Retinal pigment epithelial cell (primary cell): Measurements from ENCODE around the gene MACC1.

Source experiments
- DNase-seq: peaks from one replicate; pipeline ENCODE4 v3.0.0-alpha.2; 2010; ENCODE audit warnings: low read depth
- H3K4me3 ChIP-seq: 2 replicates; pipeline ENCODE4 v1.5.1; 2011; ENCODE audit warnings: mild to moderate bottlenecking, low read length, control low read depth, moderate library complexity
- CTCF ChIP-seq: conservative IDR thresholded peaks from 2 replicates; pipeline ENCODE4 v1.5.1; 2011; ENCODE audit warnings: low read depth, low read length, control low read depth, inconsistent platforms

Gene MACC1

GRCh38 chr7:20144801-20145200 is 72.4 kb downstream of the MACC1 start:
- no peak for DNase-seq
- no peak for TF ChIP-seq CTCF
- no peak overlapping the region for H3K4me3 ChIP-seq

- no peak for TF ChIP-seq CTCF
- H3K4me3 ChIP-seq: no peak overlapping the region
- no peak for DNase-seq
Measured at GRCh38 chr7:20141666-20142065, 75.5 kb downstream of the MACC1 start.

DNA sequence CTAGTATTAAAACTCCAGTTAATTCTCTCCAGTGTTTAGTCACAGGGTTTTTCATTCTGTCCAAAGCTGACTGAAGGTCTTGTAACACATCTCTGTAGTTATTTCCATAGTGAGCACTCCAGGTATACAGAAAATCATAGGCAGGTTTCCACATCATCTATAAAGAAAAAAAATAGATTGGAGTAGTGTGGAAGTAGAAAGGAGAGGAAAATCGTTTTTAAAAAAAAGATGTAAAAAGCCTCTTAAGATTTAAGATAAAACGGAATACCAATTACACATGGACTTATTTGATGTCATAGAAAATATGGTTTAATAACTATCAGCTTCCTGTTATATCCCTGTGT is 76.2 kb downstream of the MACC1 start:
- no peak for TF ChIP-seq CTCF
- H3K4me3 ChIP-seq: no peak overlapping the region
- DNase-seq: no peak

DNA sequence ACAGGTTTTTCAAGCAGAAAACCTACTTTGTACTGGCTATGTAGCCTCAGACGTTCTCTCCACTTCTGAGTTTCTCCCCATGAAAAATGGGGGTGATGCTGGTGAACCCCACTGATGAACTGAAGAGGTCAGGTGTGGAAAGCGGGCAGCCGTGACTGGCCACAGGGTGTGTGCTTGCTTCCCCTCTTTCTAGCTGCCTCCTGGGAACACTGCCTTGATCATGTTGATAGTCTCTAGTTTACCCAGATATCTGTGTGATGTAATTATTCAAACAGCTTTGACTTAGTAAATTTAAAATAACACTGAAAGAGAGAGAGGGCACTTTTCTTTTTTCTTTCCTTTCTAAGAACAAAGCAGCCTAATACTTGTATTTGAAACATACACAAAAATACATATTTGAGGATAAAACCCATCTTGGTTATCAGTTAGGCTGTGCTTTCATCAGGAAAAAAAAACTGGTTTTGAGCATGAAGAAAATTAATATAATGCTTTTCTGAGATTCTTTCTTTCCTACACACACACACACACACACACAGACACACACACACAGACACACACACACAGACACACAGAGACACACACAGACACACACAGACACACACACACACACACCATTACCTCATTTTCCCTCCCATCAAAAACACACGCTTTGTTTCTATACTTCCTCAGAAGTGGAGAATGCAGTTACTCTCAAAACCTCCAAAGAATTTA is 76.7 kb downstream of the MACC1 start:
- TF ChIP-seq CTCF: no peak
- H3K4me3 ChIP-seq: no peak overlapping the region
- DNase-seq: no peak

GRCh38 chr7:20136647-20137046 is 80.5 kb downstream of the MACC1 start:
- no peak overlapping the region for H3K4me3 ChIP-seq
- no peak for TF ChIP-seq CTCF
- no peak for DNase-seq

DNA sequence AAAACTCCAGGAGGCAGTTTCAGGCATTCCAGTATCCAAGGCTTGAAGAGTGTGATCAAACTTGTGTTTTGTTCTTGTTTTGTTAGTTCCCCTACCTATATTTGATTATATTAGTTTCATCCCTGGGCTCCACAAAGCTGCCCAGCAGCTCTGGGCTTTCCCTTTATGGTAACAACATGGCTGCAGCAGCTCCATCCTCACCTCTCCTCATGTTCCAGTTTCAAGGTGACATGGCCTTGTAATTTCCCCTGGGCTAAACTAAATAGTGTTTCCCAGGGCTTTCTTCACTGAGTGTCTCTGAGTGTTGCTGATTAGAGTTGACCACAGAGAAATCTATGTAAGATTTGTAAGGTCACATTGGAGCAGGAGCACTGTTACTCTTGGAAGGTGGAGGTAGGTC is 83.4 kb downstream of the MACC1 start:
- no peak overlapping the region for H3K4me3 ChIP-seq
- no peak for TF ChIP-seq CTCF
- DNase-seq: no peak

GRCh38 chr7:20132585-20132984 is 84.6 kb downstream of the MACC1 start:
- H3K4me3 ChIP-seq: no peak overlapping the region
- no peak for TF ChIP-seq CTCF
- DNase-seq: no peak
